K562 (cell line): ENCODE measurements around the gene POM121C. TPM values are rescaled to one million over a fixed set of nuclear protein-coding genes. Genes with fewer than 3 reads are reported as not detected.
"Not testable (repeated sequence)": the region's sequence is repeated elsewhere in the genome, so short reads cannot be mapped to it uniquely, and the experiment has no call there.

Experiments used
- AFF4 ChIP-seq: sonication (generic); formaldehyde crosslinking; IDR thresholded peaks from 2 replicates; pipeline ENCODE4 v1.8.0; 2023; ENCODE audit warnings: mild to moderate bottlenecking, missing genetic modification reagents
- CREB3L1 ChIP-seq: fragments of 450-650 bp; IDR thresholded peaks from 2 replicates; pipeline ENCODE4 v1.6.1; 2014; ENCODE audit warnings: low read depth, mild to moderate bottlenecking, moderate library complexity, borderline replicate concordance
- ELF1 ChIP-seq: fragments of 200-800 bp; sonication (Bioruptor generic); IDR thresholded peaks from 2 replicates; pipeline ENCODE4 v1.6.1; 2016; ENCODE audit warnings: missing genetic modification characterization, missing compliant biosample characterization
- GABPA ChIP-seq: fragments of 200-800 bp; sonication (Bioruptor generic); conservative IDR thresholded peaks from 2 replicates; pipeline ENCODE4 v1.6.1; 2016; ENCODE audit warnings: low read depth, missing genetic modification characterization, missing compliant biosample characterization
- KDM5B ChIP-seq: fragments of 200-600 bp; sonication (generic); IDR thresholded peaks from 2 replicates; pipeline ENCODE4 v1.6.1; 2012; ENCODE audit warnings: low read depth, mild to moderate bottlenecking, moderate library complexity, low read length, control low read depth, inconsistent platforms; ENCODE audit not compliant: insufficient replicate concordance
- KLF1 ChIP-seq: fragments of 450-650 bp; IDR thresholded peaks from 2 replicates; pipeline ENCODE4 v1.6.1; 2016; ENCODE audit warnings: missing genetic modification characterization, missing compliant biosample characterization
- NONO ChIP-seq, 2 experiments: fragments of 200-400 bp in 1 of 2; fragments of 450-650 bp in 1 of 2; formaldehyde crosslinking in 1 of 2; IDR thresholded peaks; 2 replicates each; pipeline ENCODE4 v1.6.1; 2017; ENCODE audit warnings: low read depth in 2 of 2, mild to moderate bottlenecking in 2 of 2, moderate library complexity in 2 of 2, low read length in 1 of 2
- NR2C2 ChIP-seq, 2 experiments: fragments of 200-800 bp in 1 of 2; sonication (Bioruptor generic) in 1 of 2; sonication (generic) in 1 of 2; formaldehyde crosslinking in 1 of 2; IDR thresholded peaks; 2 replicates each; pipeline versions ENCODE4 v1.6.1 to v1.8.0; 2016 to 2022; ENCODE audit warnings: mild to moderate bottlenecking in 1 of 2, missing compliant biosample characterization in 1 of 2, missing genetic modification characterization in 1 of 2, missing genetic modification reagents in 1 of 2
- POLR2AphosphoS5 ChIP-seq: IDR thresholded peaks from 2 replicates; pipeline ENCODE4 v1.6.1; 2011; ENCODE audit warnings: mild to moderate bottlenecking, low read depth, low read length, moderate library complexity; ENCODE audit not compliant: control insufficient read depth, insufficient read depth
- POLR2H ChIP-seq: IDR thresholded peaks from 2 replicates; pipeline ENCODE4 v1.6.1; 2016; ENCODE audit warnings: missing genetic modification characterization, low read depth, mild to moderate bottlenecking, control low read depth, missing compliant biosample characterization, moderate library complexity
- RBBP5 ChIP-seq: fragments of 200-600 bp; sonication (generic); IDR thresholded peaks from 2 replicates; pipeline ENCODE4 v1.6.1; 2012; ENCODE audit warnings: borderline replicate concordance, mild to moderate bottlenecking, low read length, control low read depth, inconsistent platforms; ENCODE audit not compliant: insufficient read depth, poor library complexity, severe bottlenecking
- SP1 ChIP-seq: sonication (generic); formaldehyde crosslinking; IDR thresholded peaks from 2 replicates; pipeline ENCODE4 v1.8.1; 2022; ENCODE audit warnings: mild to moderate bottlenecking, missing genetic modification reagents
- TOE1 ChIP-seq, 2 experiments: fragments of 450-650 bp in 1 of 2; sonication (generic) in 1 of 2; formaldehyde crosslinking in 1 of 2; IDR thresholded peaks; 2 replicates each; pipeline versions ENCODE4 v1.7.1 to v1.8.0; 2016 to 2022; ENCODE audit warnings: borderline replicate concordance in 2 of 2, mild to moderate bottlenecking in 2 of 2, antibody characterized with exemption in 1 of 2, inconsistent platforms in 1 of 2, low read depth in 1 of 2, missing genetic modification reagents in 1 of 2, moderate library complexity in 1 of 2
- polyA plus RNA-seq, 8 experiments: library from polyadenylated mRNA; depleted of rRNA in 4 of 8; stranded (reverse) in 5 of 8; unstranded in 3 of 8; fragments of >200 nt; fragmentation: Nextera tagmentation in 2 of 8; fragmentation: Illumina TruSeq in 1 of 8; extraction: Ambion mirVana in 2 of 8; extraction: Trizol in 1 of 8; gene quantifications; 2 replicates each; pipeline versions ENCODE4 v1.2.1 to v1.2.3, GENCODE V29; 2011 to 2014; ENCODE audit warnings: inconsistent platforms in 1 of 8, missing spikeins in 1 of 8
- total RNA-seq, 7 experiments: library from RNA; depleted of rRNA in 6 of 7; stranded (reverse); fragments of >200 nt in 6 of 7; fragmentation: Illumina TruSeq in 2 of 7; extraction: Trizol in 2 of 7; gene quantifications; 2 replicates each; pipeline versions ENCODE4 v1.2.1 to v1.2.3, GENCODE V29; 2011 to 2021; ENCODE audit warnings: low replicate concordance in 1 of 7
- TF ChIP-seq, protein P1 (sequence below), 2 experiments: fragments of 450-650 bp; conservative IDR thresholded peaks; 2 replicates each; pipeline ENCODE4 v1.6.1; 2017; ENCODE audit warnings: mild to moderate bottlenecking in 2 of 2, moderate library complexity in 2 of 2

The POM121C gene
- total and polyA plus RNA-seq, 9 of the 15 experiments (the other 6 are each of a cell fraction or from before 2014, with no cell fraction given): 7.1 to 119 (median 21.4) TPM

DNA sequence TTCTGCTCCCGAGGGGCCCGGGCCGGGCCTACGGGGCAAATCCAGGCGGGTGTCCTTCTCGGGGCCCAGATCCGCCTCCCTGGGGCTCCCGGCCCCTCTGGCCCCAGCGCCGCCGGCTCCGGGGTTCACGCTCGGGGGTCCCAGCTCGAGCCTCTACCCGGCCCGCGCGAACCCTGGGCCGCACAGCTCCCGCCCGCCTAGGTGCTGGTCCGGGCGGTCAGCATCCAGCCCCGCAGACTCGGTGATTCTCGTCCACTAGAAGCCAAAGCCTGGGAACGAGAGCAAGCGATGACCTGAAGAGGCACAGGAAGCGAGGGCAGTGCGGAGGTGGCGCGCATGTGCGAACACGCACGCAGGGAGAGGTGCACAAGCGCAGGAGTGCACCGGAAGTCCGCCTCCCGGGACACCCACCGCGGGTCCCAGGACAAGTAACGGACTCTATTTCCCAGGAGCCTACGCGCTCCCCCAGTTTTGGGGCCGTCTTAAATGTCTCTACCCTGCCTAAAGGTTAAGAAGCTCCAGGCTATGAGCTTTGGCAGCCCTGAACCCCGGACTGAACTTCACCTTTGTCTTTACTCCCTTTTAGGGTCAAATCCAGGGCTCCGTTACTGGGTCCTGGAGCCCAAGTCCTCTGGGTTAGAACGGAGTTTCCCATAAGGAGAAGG, at the start of gene POM121C (continued):
- TF ChIP-seq KDM5B (peak; percentile 48), RBBP5 (peak; percentile 53), KLF1 (tag) (peak; percentile 81; the same call in 1 of the 2 replicates), TOE1 (IDR thresholded peaks at IDR 0.05; ENCODE audit: borderline replicate concordance) (peak; percentile 75; the same call in 1 of the 2 replicates), GABPA (tag) (peak; percentile 92), POLR2H (tag) (peak; percentile 49; the same call in 1 of the 2 replicates), POLR2AphosphoS5 (peak; percentile 82), AFF4 (CRISPR knock-in tag) (0 out of 2 replicates have a peak, but pooled peaks have one; percentile 83), NONO (IDR thresholded peaks at IDR 0.05; ENCODE audit: low read depth in 2 of 2, low read length in 1 of 2) (peak in 1 of 2 experiments; percentile 53; a peak in 2 of 4 replicates), SP1 (CRISPR knock-in tag) (peak; percentile 49; the same call in 1 of the 2 replicates), CREB3L1 (peak; percentile 75; the same call in 1 of the 2 replicates), ELF1 (tag) (peak; percentile 81), NR2C2 (tag; IDR thresholded peaks at IDR 0.05) (peak; percentile 84)
- TF ChIP-seq TOE1 (CRISPR knock-in tag; IDR thresholded peaks at IDR 0.05; ENCODE audit: borderline replicate concordance, low read depth); NR2C2 (CRISPR knock-in tag; IDR thresholded peaks at IDR 0.05): not testable (repeated sequence)
- TF ChIP-seq, protein P1, sequence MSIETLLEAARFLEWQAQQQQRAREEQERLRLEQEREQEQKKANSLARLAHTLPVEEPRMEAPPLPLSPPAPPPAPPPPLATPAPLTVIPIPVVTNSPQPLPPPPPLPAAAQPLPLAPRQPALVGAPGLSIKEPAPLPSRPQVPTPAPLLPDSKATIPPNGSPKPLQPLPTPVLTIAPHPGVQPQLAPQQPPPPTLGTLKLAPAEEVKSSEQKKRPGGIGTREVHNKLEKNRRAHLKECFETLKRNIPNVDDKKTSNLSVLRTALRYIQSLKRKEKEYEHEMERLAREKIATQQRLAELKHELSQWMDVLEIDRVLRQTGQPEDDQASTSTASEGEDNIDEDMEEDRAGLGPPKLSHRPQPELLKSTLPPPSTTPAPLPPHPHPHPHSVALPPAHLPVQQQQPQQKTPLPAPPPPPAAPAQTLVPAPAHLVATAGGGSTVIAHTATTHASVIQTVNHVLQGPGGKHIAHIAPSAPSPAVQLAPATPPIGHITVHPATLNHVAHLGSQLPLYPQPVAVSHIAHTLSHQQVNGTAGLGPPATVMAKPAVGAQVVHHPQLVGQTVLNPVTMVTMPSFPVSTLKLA (conservative IDR thresholded peaks at IDR 0.05): peak; percentile 64 to 90
